T-cell (primary cell): ENCODE data around the gene NYAP1. TPM values are rescaled to one million over a fixed set of nuclear protein-coding genes. Genes with fewer than 3 reads are reported as not detected.

Experiments used
- ATAC-seq, 4 experiments: fragments of 200-7000 bp in 3 of 4; fragments of 150-1000 bp in 1 of 4; cut with Tn5 transposase; replicated peaks in 1 of 4; 1 replicate in 3 of 4; 2 replicates in 1 of 4; pipeline ENCODE4 v1.10.0; 2021; ENCODE audit warnings: moderate library complexity in 3 of 4, mild to moderate bottlenecking in 2 of 4, moderate number of reproducible peaks in 1 of 4
- CTCF ChIA-PET, 2 donors: fragments of 300-600 bp; sonication (Branson Sonifier 250); formaldehyde crosslinking; loops; one replicate each; lab custom pipeline; 2022; ENCODE audit warnings: antibody characterized with exemption in 2 of 2; lab: Charles Lee
- POLR2A ChIA-PET, 2 donors: fragments of 300-600 bp; sonication (Branson Sonifier 250); formaldehyde crosslinking; loops; one replicate each; lab custom pipeline; 2022; ENCODE audit warnings: antibody characterized with exemption in 2 of 2; lab: Charles Lee
- DNase-seq, 35 experiments: peaks; one replicate each; pipeline versions ENCODE4 v3.0.0 to v3.0.0-alpha.2; 2013 to 2023
- H3K27ac ChIP-seq: one replicate; pipeline ENCODE4 v1.5.1; 2013; ENCODE audit warnings: low read length
- H3K27me3 ChIP-seq, 2 experiments: replicated peaks in 1 of 2; 1 replicate in 1 of 2; 2 replicates in 1 of 2; pipeline versions ENCODE4 v1.6.1 to v1.7.0; 2013; ENCODE audit warnings: low read length in 1 of 2, mixed read lengths in 1 of 2; ENCODE audit not compliant: control insufficient read depth in 2 of 2, insufficient read depth in 2 of 2; ENCODE audit errors: extremely low read depth in 1 of 2
- H3K36me3 ChIP-seq, 2 donors: 1 replicate in 1 of 2; 2 replicates in 1 of 2; pipeline versions ENCODE4 v1.6.1 to v1.7.0; 2013; ENCODE audit warnings: low read length in 1 of 2; ENCODE audit not compliant: control insufficient read depth in 2 of 2, insufficient read depth in 1 of 2; ENCODE audit errors: extremely low read depth in 1 of 2
- H3K4me1 ChIP-seq, 2 experiments: 1 replicate in 1 of 2; 2 replicates in 1 of 2; pipeline versions ENCODE4 v1.6.1 to v1.7.0; 2013; ENCODE audit warnings: low read length in 2 of 2, mixed read lengths in 1 of 2; ENCODE audit not compliant: insufficient read depth in 2 of 2, control insufficient read depth in 1 of 2; ENCODE audit errors: extremely low read depth in 1 of 2
- H3K4me3 ChIP-seq, 2 donors: 1 replicate in 1 of 2; 2 replicates in 1 of 2; pipeline versions ENCODE4 v1.5.1 to v1.7.0; 2013; ENCODE audit warnings: mild to moderate bottlenecking in 2 of 2, low read length in 1 of 2, moderate library complexity in 1 of 2; ENCODE audit not compliant: control insufficient read depth in 1 of 2; ENCODE audit errors: extremely low read depth in 1 of 2
- H3K9me3 ChIP-seq: 2 replicates; pipeline ENCODE4 v1.7.0; 2013
- H3K27ac Mint-ChIP-seq, 2 donors: one replicate each; pipeline ENCODE4 v1.8.0; 2020 to 2021; ENCODE audit warnings: mild to moderate bottlenecking in 2 of 2, mixed read lengths in 2 of 2
- H3K27me3 Mint-ChIP-seq, 2 donors: one replicate each; pipeline ENCODE4 v1.8.0; 2021 to 2022; ENCODE audit warnings: mixed read lengths in 2 of 2
- H3K36me3 Mint-ChIP-seq: one replicate; pipeline ENCODE4 v1.8.0; 2021; ENCODE audit warnings: mixed read lengths
- H3K4me1 Mint-ChIP-seq, 3 donors: one replicate each; pipeline ENCODE4 v1.8.0; 2020 to 2022; ENCODE audit warnings: mixed read lengths in 3 of 3, mild to moderate bottlenecking in 1 of 3
- H3K4me3 Mint-ChIP-seq, 3 donors: one replicate each; pipeline ENCODE4 v1.8.0; 2020 to 2022; ENCODE audit warnings: mild to moderate bottlenecking in 3 of 3, mixed read lengths in 3 of 3, moderate library complexity in 3 of 3
- H3K9me3 Mint-ChIP-seq, 3 donors: one replicate each; pipeline ENCODE4 v1.8.0; 2020 to 2022; ENCODE audit warnings: mixed read lengths in 3 of 3
- WGBS: methylation state at CpG from one replicate; pipeline ENCODE4 v1.1.5; 2013; ENCODE audit warnings: missing lambda C conversion rate; ENCODE audit not compliant: insufficient coverage; 5-methylcytosine and 5-hydroxymethylcytosine counted together
- total RNA-seq, 35 experiments: library from RNA in 6 of 35; stranded (reverse) in 6 of 35; fragments of 120-200 nt in 1 of 35; gene quantifications; one replicate each; pipeline versions ENCODE4 v1.2.1 to v1.2.4 and lab custom pipeline; 2013 to 2026

The NYAP1 gene
- total RNA-seq, 5 donors from 2014 or later (not counting 1 experiment from before 2014, with no cell fraction given), result 0.50 to 1.4 (median 0.99) TPM

GRCh38 chr7:100510437-100511239 is 26.9 kb downstream of the NYAP1 start:
- Mint-ChIP-seq H3K9me3 (no peaks in the 10 kb centered on the region), H3K4me3 (no peak overlapping the region), H3K36me3 (no peaks in the 10 kb centered on the region), H3K27me3 (no peaks in the 10 kb centered on the region), H3K4me1 (peaks cover 17 to 22% (median 17%) of the 10 kb centered on the region in 3 donors), H3K27ac (no peak overlapping the region)
- ATAC-seq (no peak), DNase-seq (no peak)
- ChIA-PET POLR2A (no interaction called here), CTCF (no interaction called here)
- H3K27me3 ChIP-seq, result peaks cover 0 to 3% of the 10 kb centered on the region in 2 experiments
- no peak overlapping the region for H3K27ac ChIP-seq
- H3K4me1 ChIP-seq, result peaks cover 3 to 13% of the 10 kb centered on the region in 2 experiments
- H3K9me3 ChIP-seq, result no peaks in the 10 kb centered on the region
- no peaks in the 10 kb centered on the region for H3K36me3 ChIP-seq
- H3K4me3 ChIP-seq, result no peak overlapping the region
- 79% methylated on average over 4 of the region's 9 CpGs for WGBS

- WGBS, result 98% methylated on average over 8 of the region's 9 CpGs
- ATAC-seq, result no peak
- Histone ChIP-seq H3K9me3 (no peaks in the 10 kb centered on the region), H3K27ac (no peak overlapping the region), H3K27me3 (peaks cover 0 to 3% of the 10 kb centered on the region in 2 experiments), H3K4me1 (peaks cover 9 to 36% of the 10 kb centered on the region in 2 experiments), H3K36me3 (no peaks in the 10 kb centered on the region), H3K4me3 (no peak overlapping the region)
- no peaks in the 10 kb centered on the region for H3K36me3 Mint-ChIP-seq
- H3K9me3 Mint-ChIP-seq, result no peaks in the 10 kb centered on the region
- H3K27ac Mint-ChIP-seq, result peak overlapping the region in 1 of 2 donors; percentile 36
- H3K27me3 Mint-ChIP-seq, result no peaks in the 10 kb centered on the region
- ChIA-PET POLR2A (no interaction called here), CTCF (interaction anchor here in 1 of 2 donors (0.7 kb wide), 1 partner anchor 186 kb away, joined by 5 read pairs; no protein-coding TSS in a partner anchor)
- no peak for DNase-seq
- H3K4me3 Mint-ChIP-seq, result peak overlapping the region in 1 of 3 donors; percentile 34
- H3K4me1 Mint-ChIP-seq, result peaks cover 35 to 39% (median 37%) of the 10 kb centered on the region in 3 donors
Observed at GRCh38 chr7:100513212-100513810, 29.6 kb downstream of the NYAP1 start.

- H3K4me1 ChIP-seq, result peaks cover 9 to 36% of the 10 kb centered on the region in 2 experiments
- ChIA-PET CTCF (interaction anchor here in 1 of 2 donors (0.6 kb wide), 1 partner anchor 29 kb away, joined by 3 read pairs; no protein-coding TSS in a partner anchor), POLR2A (no interaction called here)
- no peaks in the 10 kb centered on the region for H3K27me3 ChIP-seq
- H3K9me3 ChIP-seq, result no peaks in the 10 kb centered on the region
- no peak overlapping the region for H3K4me3 ChIP-seq
- no peaks in the 10 kb centered on the region for H3K36me3 ChIP-seq
- Mint-ChIP-seq H3K9me3 (no peaks in the 10 kb centered on the region), H3K27me3 (no peaks in the 10 kb centered on the region), H3K4me3 (peak overlapping the region in 1 of 3 donors; percentile 74), H3K36me3 (no peaks in the 10 kb centered on the region), H3K27ac (peak overlapping the region; percentile 75 to 90), H3K4me1 (peaks cover 35 to 42% (median 37%) of the 10 kb centered on the region in 3 donors)
- DNase-seq, result no peak
- WGBS, result 14% methylated on average over 1 of the region's 2 CpGs
- ATAC-seq, result no peak
- no peak overlapping the region for H3K27ac ChIP-seq
Observed at GRCh38 chr7:100515072-100515532, 31.4 kb downstream of the NYAP1 start.

- Mint-ChIP-seq H3K9me3 (no peaks in the 10 kb centered on the region), H3K4me3 (peak overlapping the region; percentile 7 to 74 (median 54)), H3K36me3 (no peaks in the 10 kb centered on the region), H3K27ac (peak overlapping the region; percentile 75 to 90), H3K27me3 (no peaks in the 10 kb centered on the region), H3K4me1 (peaks cover 34 to 42% (median 34%) of the 10 kb centered on the region in 3 donors)
- peak overlapping the region; percentile 64 for H3K27ac ChIP-seq
- POLR2A ChIA-PET, result interaction anchor here in 1 of 2 donors (0.6 kb wide), 2 partner anchors 72 to 728 kb away, joined by 3 read pairs; no protein-coding TSS in a partner anchor
- H3K4me3 ChIP-seq, result peak overlapping the region in 1 of 2 donors; percentile 19
- no peaks in the 10 kb centered on the region for H3K27me3 ChIP-seq
- DNase-seq (peak; percentile 23 to 76 (median 55)), ATAC-seq (peak; percentile 90 to 97 (median 95))
- 0% methylated on average over 2 of the region's 4 CpGs for WGBS
- CTCF ChIA-PET, result interaction anchor here (0.6 to 1.5 kb wide), 14 partner anchors 9 to 1123 kb away, joined by 3 to 5 read pairs (median 3); partner anchors contain the start of genes FBXO24 (in 1 of the 2), LRCH4 (in 1 of the 2) and POP7 (in 1 of the 2)
- H3K9me3 ChIP-seq, result no peaks in the 10 kb centered on the region
- H3K4me1 ChIP-seq, result peaks cover 9 to 36% of the 10 kb centered on the region in 2 experiments
- no peaks in the 10 kb centered on the region for H3K36me3 ChIP-seq
Observed at GRCh38 chr7:100516135-100516812, 32.5 kb downstream of the NYAP1 start.

GRCh38 chr7:100517305-100517704 is 33.6 kb downstream of the NYAP1 start:
- H3K27ac ChIP-seq, result no peak overlapping the region
- Mint-ChIP-seq H3K36me3 (no peaks in the 10 kb centered on the region), H3K27me3 (no peaks in the 10 kb centered on the region), H3K9me3 (no peaks in the 10 kb centered on the region), H3K4me1 (peaks cover 34 to 42% (median 34%) of the 10 kb centered on the region in 3 donors), H3K4me3 (no peak overlapping the region), H3K27ac (peak overlapping the region; percentile 57 to 77)
- no peaks in the 10 kb centered on the region for H3K27me3 ChIP-seq
- ATAC-seq, result no peak
- H3K4me1 ChIP-seq, result peaks cover 9 to 36% of the 10 kb centered on the region in 2 experiments
- H3K4me3 ChIP-seq, result no peak overlapping the region
- 100% methylated on average over 1 of the region's 2 CpGs for WGBS
- ChIA-PET CTCF (interaction anchor here in 1 of 2 donors (1.5 kb wide), 1 partner anchor 46 kb away, joined by 3 read pairs; no protein-coding TSS in a partner anchor), POLR2A (interaction anchor here in 1 of 2 donors (0.5 kb wide), 2 partner anchors 48 kb away, joined by 4 to 5 read pairs; no protein-coding TSS in a partner anchor)
- DNase-seq, result no peak
- H3K9me3 ChIP-seq, result no peaks in the 10 kb centered on the region
- no peaks in the 10 kb centered on the region for H3K36me3 ChIP-seq
